HG03135 (cell line): ENCODE data around the gene KRT26.

Experiments
- ATAC-seq: cut with Tn5 transposase; IDR thresholded peaks from one replicate; pipeline ENCODE4 v1.9.1; 2021; ENCODE audit warnings: mild to moderate bottlenecking, moderate library complexity; ENCODE audit not compliant: unreplicated experiment

The KRT26 gene

DNA sequence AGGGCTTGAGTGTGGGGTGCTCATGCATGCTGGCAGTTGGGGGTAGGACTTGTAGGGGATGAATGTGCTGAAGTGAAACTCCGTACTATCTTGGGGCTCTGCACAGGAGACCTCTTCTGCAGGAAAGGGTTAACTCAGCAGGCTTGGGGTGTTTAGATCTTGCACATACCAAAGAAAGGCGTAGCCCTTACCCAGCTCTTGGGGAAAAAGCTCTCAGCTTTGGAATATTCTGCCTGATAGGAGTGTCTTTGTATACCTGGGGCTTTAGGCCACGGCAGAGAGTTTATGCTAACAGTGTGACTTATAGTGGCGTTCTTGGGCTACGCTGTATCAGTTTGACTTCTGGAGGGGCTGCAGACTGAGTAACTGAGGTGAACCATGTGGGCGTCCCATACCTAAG, 38.0 kb downstream of the KRT26 start:
- ATAC-seq: no peak

DNA sequence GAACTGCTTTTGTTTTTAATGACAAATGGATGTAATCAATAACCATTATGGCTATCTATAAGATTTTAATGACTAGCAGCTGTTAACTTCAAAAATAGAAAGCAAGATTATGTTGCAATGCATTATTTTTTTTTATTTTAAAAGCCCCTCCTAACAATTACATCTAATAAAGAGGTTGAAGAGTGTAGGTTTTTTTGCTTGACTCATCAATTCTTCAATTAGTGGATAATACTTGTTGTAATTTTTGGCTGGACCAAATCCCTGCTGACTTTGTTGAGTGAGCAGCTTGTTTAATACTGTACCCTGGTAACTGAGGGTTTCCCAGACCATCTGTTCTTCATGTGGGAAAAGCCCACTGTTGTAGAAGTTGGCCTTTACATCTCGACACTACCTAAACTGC, 41.0 kb downstream of the KRT26 start:
- no peak for ATAC-seq

DNA sequence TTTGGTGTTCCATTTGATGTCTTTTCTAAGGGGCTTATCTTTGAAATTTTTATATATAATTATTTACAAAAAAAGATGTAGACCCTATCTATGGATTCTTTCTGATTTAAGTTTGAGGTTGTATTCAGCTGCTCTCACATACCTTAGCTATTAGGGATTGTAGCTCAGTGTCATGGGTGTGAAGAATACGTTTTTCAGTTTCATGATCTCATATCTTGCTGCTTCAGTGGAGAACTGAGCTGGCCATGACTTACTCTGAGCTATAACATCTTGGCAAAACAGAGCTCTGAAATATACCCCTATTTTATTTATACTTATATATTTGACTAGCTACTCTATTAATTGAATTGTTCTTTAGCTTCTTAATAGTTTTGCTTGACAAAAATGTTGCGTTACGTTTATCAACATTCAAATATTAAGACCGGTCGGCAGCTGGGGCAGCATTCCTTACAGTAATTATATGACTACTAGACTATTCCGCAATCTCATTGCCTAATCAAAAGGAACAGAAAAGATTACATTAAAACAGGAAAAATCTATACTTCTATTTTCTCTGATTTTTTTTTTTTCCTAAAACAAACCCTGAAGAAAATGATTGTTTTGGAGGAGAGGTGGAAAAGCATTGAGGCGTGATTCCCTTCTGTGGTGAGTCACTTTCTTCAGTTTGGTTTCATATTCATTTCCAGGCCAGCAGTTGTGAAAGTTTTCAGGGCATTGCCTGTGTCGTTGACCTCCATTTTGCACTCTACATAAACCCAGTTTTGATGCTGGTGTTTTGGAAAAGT, 44.4 kb downstream of the KRT26 start:
- ATAC-seq: no peak

DNA sequence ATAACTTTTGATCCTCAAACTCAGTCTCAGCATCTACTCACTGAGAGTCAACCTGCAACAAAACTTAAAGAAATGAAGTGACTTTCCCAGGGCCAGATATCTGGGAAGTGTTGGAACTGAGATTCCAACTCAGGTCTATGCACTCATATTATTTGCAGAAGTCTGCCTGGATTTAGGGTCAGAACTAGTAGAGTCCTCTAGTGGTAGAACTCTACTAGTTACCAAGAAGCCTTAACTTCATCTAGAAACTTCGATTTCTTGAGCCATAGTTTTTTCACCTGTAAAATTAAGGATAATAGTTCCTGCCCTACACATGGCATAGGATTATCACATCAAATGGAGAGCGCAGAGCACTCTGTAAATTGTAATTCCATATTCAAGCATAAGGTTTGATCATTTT, 45.1 kb downstream of the KRT26 start:
- no peak for ATAC-seq

DNA sequence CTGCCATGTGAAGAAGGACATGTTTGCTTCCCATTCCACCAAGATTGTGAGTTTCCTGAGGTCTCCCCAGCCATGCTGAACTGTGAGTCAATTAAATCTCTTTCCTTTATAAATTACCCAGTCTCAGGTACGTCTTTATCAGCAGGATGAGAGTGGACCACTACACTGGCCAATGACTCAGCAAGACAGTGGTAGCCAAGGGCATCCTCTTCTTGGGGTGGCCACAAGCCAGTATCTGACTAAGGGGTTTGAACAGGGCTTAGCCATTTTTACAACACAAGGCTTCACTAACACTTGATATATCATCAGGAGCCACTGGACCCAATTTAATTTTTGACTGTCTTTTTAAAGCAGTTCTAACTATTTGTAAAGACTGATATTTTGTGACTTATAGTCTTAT, 47.3 kb downstream of the KRT26 start:
- ATAC-seq: no peak

DNA sequence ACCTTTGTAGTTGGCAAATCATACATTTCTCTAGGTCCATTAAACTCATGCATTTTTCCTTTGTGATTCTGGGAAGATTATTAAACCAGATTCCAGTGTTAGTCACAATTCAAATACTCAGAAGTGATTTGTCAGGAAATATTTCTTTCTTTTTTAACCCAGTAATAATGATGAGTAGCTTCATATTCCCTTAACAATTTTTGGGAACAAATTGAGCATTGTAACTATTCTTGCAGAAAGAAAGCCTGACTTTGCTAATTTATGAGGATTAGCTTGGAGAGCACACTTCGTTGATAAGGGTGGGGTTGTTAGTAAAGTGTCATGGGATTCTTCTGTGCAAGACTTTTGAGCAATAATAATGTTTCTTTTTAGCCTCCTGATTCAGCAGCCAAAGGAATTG, 49.8 kb downstream of the KRT26 start:
- ATAC-seq: no peak

DNA sequence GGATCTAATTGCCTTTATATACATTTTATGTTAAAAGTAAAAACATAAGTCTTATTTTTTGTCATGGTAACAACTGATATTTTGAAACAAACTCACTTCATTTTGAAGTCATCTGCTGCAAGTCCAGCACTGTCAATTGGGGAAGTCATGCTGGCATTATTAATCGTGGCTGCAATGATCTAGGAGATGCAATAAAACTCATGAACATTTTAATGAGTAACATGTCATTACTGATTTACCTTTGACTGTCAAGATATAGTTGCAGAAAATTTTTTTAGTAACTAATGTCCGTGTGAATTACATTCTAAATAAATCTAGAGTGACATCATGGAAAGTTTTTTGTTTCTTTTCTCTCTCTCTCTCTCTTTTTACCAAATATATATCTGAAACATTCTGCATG, 51.1 kb downstream of the KRT26 start:
- ATAC-seq: no peak

DNA sequence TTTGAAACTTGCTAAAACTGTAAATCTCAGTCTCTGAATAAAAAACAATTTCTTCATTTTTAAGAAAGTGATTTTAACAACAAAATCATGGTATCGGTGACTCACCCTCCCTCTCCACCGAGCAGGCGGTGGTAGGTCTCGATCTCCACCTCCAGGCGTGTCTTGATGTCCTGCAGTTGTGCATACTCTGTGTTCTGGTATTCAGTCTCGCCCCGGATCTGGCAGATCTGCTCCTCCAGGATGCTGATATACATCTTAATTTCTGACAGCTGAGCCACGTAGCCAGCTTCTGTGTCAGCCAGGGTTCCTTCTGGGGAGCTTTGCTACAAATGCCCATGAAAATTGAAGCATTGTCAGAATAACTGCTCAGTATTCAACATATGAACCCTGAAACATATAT, 53.1 kb downstream of the KRT26 start:
- ATAC-seq: no peak

DNA sequence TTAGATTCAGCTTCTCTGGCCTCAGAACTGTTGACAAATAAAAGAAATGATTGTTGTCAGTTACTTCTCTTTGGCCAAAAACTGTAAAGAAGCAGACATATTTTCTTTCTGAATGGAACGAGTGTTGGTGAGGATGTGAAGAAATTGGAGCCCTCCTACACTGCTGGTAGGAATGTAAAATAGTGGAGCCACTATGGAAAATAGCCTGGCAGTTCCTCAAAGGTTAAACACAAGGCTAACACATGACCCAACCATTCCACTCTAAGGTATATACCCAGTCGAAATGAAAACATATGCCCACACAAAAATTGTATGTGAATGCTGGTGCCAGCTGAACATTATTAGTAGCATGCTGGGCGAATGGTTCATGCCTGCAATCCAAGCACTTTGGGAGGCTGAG, 54.2 kb downstream of the KRT26 start:
- no peak for ATAC-seq
